ENCODE results near the gene PTPRG.

Gene PTPRG

DNA sequence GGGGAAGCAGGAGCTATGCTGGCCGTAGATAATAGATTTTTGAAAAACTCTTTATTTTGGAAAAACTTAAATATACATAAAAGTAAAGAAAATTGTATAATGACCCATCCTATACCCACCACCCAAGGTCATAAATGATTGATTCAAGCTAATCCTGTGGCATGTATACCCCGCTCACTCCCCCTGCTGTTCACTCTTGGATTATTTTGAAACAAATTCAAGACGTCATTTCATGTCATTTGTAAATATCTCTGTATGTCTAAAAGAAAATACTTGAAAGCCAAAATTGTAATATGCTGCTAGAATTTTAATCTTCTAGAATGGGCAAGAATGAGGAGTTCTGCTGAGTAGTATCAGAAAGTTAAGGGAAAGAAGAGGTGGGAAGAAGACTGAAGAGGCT, 570.2 kb downstream of the PTPRG start:
- Histone ChIP-seq H3K27ac (no peak overlapping the region), H3K4me3 (ENCODE audit: low read depth, low read length) (no peak overlapping the region), H3K36me3 (replicated peaks) (no peaks in the 10 kb centered on the region), H3K27me3 (replicated peaks) (no peaks in the 10 kb centered on the region)
- TF ChIP-seq, protein P1, sequence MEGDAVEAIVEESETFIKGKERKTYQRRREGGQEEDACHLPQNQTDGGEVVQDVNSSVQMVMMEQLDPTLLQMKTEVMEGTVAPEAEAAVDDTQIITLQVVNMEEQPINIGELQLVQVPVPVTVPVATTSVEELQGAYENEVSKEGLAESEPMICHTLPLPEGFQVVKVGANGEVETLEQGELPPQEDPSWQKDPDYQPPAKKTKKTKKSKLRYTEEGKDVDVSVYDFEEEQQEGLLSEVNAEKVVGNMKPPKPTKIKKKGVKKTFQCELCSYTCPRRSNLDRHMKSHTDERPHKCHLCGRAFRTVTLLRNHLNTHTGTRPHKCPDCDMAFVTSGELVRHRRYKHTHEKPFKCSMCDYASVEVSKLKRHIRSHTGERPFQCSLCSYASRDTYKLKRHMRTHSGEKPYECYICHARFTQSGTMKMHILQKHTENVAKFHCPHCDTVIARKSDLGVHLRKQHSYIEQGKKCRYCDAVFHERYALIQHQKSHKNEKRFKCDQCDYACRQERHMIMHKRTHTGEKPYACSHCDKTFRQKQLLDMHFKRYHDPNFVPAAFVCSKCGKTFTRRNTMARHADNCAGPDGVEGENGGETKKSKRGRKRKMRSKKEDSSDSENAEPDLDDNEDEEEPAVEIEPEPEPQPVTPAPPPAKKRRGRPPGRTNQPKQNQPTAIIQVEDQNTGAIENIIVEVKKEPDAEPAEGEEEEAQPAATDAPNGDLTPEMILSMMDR (IDR thresholded peaks at IDR 0.05; ENCODE audit: low read depth, low read length, missing control alignments) = peak; percentile 61
- no peak for DNase-seq
- in situ Hi-C loops (cut with HindIII; ENCODE audit: low pct_ligation_motif_present, low sequenced_read_pairs) = loop anchor here (25.0 kb wide), 1 partner anchor 269 kb away; no protein-coding TSS in a partner anchor

DNA sequence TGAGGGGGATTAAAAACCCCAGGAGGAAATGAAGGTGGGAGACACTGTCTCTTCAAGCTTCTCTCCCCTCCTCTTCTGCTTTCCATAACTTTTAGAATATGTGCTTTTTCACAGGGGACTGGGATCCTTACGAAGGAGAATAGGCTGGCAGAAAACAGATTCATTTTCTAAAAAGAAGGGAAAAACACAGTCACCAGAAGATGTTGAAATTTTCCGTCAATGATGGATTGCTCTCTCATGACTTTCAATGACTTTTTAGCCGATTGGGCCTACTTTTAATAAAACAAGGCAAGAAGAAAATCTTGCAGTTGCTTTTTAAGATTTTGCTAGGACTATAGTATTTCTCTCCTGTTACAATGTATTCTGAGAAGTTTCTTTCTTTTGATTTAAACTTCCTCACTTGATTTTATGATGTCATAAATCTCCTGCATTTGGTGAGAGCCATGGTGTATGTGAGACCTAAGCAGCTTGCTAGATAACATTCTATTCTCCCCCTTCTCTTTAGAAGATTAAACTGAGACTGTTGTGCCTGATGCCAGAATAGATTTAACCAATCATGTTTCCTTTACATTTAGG, 570.7 kb downstream of the PTPRG start:
- H3K36me3 ChIP-seq (replicated peaks) = no peaks in the 10 kb centered on the region
- H3K27ac ChIP-seq = no peak overlapping the region
- TF ChIP-seq, protein P1 (IDR thresholded peaks at IDR 0.05; ENCODE audit: low read depth, low read length, missing control alignments) = no peak
- in situ Hi-C loops (cut with HindIII; ENCODE audit: low pct_ligation_motif_present, low sequenced_read_pairs) = loop anchor here (25.0 kb wide), 1 partner anchor 270 kb away; no protein-coding TSS in a partner anchor
- H3K4me3 ChIP-seq (ENCODE audit: low read depth, low read length) = no peak overlapping the region
- DNase-seq = no peak
- H3K27me3 ChIP-seq (replicated peaks) = no peaks in the 10 kb centered on the region

GRCh38 chr3:62133015-62133414, 571.6 kb downstream of the PTPRG start:
- in situ Hi-C loops (cut with HindIII; ENCODE audit: low pct_ligation_motif_present, low sequenced_read_pairs) = loop anchor here (25.0 kb wide), 1 partner anchor 271 kb away; no protein-coding TSS in a partner anchor
- Histone ChIP-seq H3K27me3 (replicated peaks) (no peaks in the 10 kb centered on the region), H3K36me3 (replicated peaks) (no peaks in the 10 kb centered on the region), H3K4me3 (ENCODE audit: low read depth, low read length) (no peak overlapping the region), H3K27ac (no peak overlapping the region)
- DNase-seq = no peak
- TF ChIP-seq, protein P1 (IDR thresholded peaks at IDR 0.05; ENCODE audit: low read depth, low read length, missing control alignments) = no peak

- Histone ChIP-seq H3K4me3 (ENCODE audit: low read depth, low read length) (no peak overlapping the region), H3K36me3 (replicated peaks) (no peaks in the 10 kb centered on the region), H3K27me3 (replicated peaks) (no peaks in the 10 kb centered on the region), H3K27ac (no peak overlapping the region)
- DNase-seq = no peak
- in situ Hi-C loops (cut with HindIII; ENCODE audit: low pct_ligation_motif_present, low sequenced_read_pairs) = loop anchor here (25.0 kb wide), 1 partner anchor 272 kb away; no protein-coding TSS in a partner anchor
- TF ChIP-seq, protein P1 (IDR thresholded peaks at IDR 0.05; ENCODE audit: low read depth, low read length, missing control alignments) = no peak
Observed at GRCh38 chr3:62134061-62134496, 572.7 kb downstream of the PTPRG start.

DNA sequence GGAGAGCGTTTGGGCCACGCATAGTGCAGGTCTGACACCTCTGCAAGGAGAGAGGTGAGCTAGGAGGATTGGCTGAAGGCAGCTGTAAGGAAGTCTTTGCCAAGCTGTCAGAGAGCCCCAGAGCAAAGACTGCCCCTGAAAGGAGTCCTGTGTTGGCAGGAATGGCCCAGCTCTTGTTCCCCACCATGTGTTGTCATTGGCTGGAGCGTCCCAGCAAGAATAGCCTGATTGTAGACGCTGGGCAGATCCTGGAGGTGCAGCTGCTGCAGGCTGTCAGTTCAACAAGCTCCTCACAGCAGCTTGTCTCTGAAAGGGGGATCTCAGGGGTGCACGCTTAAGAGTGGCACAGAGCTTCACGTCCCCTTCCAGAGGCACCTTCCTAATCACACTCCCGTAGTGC, 574.4 kb downstream of the PTPRG start:
- Histone ChIP-seq H3K36me3 (replicated peaks) (no peaks in the 10 kb centered on the region), H3K27ac (no peak overlapping the region), H3K27me3 (replicated peaks) (no peaks in the 10 kb centered on the region), H3K4me3 (ENCODE audit: low read depth, low read length) (no peak overlapping the region)
- DNase-seq = no peak
- TF ChIP-seq, protein P1 (IDR thresholded peaks at IDR 0.05; ENCODE audit: low read depth, low read length, missing control alignments) = no peak
- in situ Hi-C loops (cut with HindIII; ENCODE audit: low pct_ligation_motif_present, low sequenced_read_pairs) = loop anchor here (25.0 kb wide), 1 partner anchor 273 kb away; no protein-coding TSS in a partner anchor

Measured in brain microvascular endothelial cell (primary cell).